HFFc6 (cell line): ENCODE data around the gene ATP11A. TPM values are rescaled to one million over a fixed set of nuclear protein-coding genes. Genes with fewer than 3 reads are reported as not detected.

Experiments used
- DNase-seq: peaks from one replicate; pipeline ENCODE4 v3.0.0-alpha.2; 2018
- H3K27ac Mint-ChIP-seq: 2 replicates; pipeline ENCODE4 v1.8.0; 2020; ENCODE audit warnings: mild to moderate bottlenecking, mixed read lengths
- H3K27me3 Mint-ChIP-seq: 2 replicates; pipeline ENCODE4 v1.8.0; 2021; ENCODE audit warnings: mild to moderate bottlenecking, moderate library complexity, mixed read lengths; ENCODE audit not compliant: insufficient read depth
- H3K36me3 Mint-ChIP-seq: 2 replicates; pipeline ENCODE4 v1.8.0; 2021; ENCODE audit warnings: low read depth, mixed read lengths
- H3K4me1 Mint-ChIP-seq: 2 replicates; pipeline ENCODE4 v1.8.0; 2020; ENCODE audit warnings: low read depth, mixed read lengths
- H3K4me3 Mint-ChIP-seq: 2 replicates; pipeline ENCODE4 v1.8.0; 2020; ENCODE audit warnings: mild to moderate bottlenecking, moderate library complexity, mixed read lengths
- H3K9me3 Mint-ChIP-seq: 2 replicates; pipeline ENCODE4 v1.8.0; 2020; ENCODE audit warnings: mild to moderate bottlenecking, mixed read lengths
- total RNA-seq, 6 experiments: library from RNA; stranded (reverse); fragmentation: NEBNext Ultra II Directional; extraction: Animal tissue kit (Norgen Biotek cat#: 25700); gene quantifications; 2 replicates in 1 of 6; 3 replicates in 5 of 6; pipeline ENCODE4 v1.2.3, GENCODE V29; 2021
- TF ChIP-seq, protein P1 (sequence below): fragments of 200-600 bp; sonication (generic); IDR thresholded peaks from 2 replicates; pipeline ENCODE4 v1.5.0; 2021; ENCODE audit warnings: antibody characterized with exemption, mild to moderate bottlenecking

The ATP11A gene
- total RNA-seq, 6 experiments from 2014 or later, result 4.3 to 29.9 (median 6.5) TPM

DNA sequence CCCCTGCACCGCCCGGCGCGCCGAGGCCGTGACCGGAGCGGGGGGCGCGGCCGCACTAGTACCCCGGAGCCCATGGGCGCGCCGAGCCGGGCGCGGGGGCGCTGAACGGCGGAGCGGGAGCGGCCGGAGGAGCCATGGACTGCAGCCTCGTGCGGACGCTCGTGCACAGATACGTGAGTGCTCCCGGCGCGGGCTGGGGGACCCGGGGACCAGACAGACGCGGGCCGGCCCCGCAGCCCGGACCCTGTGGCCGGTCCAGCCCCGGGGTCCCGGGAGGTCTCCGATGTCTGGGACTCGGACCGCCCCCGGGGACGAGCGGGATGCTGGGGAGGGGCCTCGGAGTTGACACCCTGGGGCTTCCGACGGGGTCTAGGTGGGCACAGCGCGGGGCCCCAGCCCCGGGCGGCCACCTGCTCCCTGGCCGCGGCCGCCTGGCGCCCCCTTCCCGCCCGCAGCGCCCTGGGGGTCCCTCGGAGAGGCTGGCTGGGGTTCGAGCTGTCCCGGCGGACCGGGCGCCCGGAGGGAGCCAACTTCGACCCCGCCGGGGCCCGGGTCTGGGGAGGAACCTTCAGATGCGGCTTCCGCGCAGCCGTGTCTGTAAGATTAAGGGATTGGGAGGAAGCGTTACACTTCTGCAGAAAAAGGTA is 568 bp downstream of the ATP11A start:
- peaks cover 19% of the 10 kb centered on the region; the same call in 1 of the 2 replicates for H3K4me1 Mint-ChIP-seq
- no peaks in the 10 kb centered on the region for H3K36me3 Mint-ChIP-seq
- DNase-seq, result no peak
- TF ChIP-seq, protein P1, sequence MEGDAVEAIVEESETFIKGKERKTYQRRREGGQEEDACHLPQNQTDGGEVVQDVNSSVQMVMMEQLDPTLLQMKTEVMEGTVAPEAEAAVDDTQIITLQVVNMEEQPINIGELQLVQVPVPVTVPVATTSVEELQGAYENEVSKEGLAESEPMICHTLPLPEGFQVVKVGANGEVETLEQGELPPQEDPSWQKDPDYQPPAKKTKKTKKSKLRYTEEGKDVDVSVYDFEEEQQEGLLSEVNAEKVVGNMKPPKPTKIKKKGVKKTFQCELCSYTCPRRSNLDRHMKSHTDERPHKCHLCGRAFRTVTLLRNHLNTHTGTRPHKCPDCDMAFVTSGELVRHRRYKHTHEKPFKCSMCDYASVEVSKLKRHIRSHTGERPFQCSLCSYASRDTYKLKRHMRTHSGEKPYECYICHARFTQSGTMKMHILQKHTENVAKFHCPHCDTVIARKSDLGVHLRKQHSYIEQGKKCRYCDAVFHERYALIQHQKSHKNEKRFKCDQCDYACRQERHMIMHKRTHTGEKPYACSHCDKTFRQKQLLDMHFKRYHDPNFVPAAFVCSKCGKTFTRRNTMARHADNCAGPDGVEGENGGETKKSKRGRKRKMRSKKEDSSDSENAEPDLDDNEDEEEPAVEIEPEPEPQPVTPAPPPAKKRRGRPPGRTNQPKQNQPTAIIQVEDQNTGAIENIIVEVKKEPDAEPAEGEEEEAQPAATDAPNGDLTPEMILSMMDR, result no peak
- H3K27me3 Mint-ChIP-seq, result no peaks in the 10 kb centered on the region; the same call in 1 of the 2 replicates
- H3K27ac Mint-ChIP-seq, result no peak overlapping the region
- H3K9me3 Mint-ChIP-seq, result no peaks in the 10 kb centered on the region
- H3K4me3 Mint-ChIP-seq, result peak overlapping the region; percentile 86

- Mint-ChIP-seq H3K4me1 (peaks cover 19% of the 10 kb centered on the region; the same call in 1 of the 2 replicates), H3K27me3 (no peaks in the 10 kb centered on the region; the same call in 1 of the 2 replicates), H3K27ac (no peak overlapping the region), H3K36me3 (no peaks in the 10 kb centered on the region), H3K9me3 (no peaks in the 10 kb centered on the region), H3K4me3 (no peak overlapping the region; the same call in 1 of the 2 replicates)
- no peak for DNase-seq
- TF ChIP-seq, protein P1, result no peak
These were observed 2.3 kb downstream of the ATP11A start for GRCh38 chr13:112692104-112692503.

DNA sequence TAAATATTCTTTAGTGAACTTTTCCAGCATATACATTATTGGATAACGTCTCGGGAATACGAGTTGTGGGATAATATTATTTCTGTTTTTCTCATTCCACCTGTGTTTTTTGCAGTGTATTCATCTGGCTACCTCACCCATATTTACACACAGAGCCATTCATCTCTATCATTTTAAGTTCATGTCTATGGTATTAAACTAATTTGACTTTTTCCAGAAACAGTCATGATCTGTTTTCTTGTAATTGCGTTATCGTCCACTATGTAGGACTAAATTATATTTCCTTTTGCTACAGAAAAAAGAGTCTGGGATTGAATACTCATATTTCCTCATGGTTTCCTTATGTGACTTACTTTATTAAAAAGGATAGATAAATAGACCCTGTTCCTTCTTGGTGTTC is 2.7 kb downstream of the ATP11A start:
- Mint-ChIP-seq H3K4me3 (no peak overlapping the region), H3K9me3 (no peaks in the 10 kb centered on the region), H3K27me3 (no peaks in the 10 kb centered on the region; the same call in 1 of the 2 replicates), H3K4me1 (peaks cover 19% of the 10 kb centered on the region; the same call in 1 of the 2 replicates), H3K27ac (no peak overlapping the region), H3K36me3 (no peaks in the 10 kb centered on the region)
- DNase-seq, result no peak
- TF ChIP-seq, protein P1, result no peak

DNA sequence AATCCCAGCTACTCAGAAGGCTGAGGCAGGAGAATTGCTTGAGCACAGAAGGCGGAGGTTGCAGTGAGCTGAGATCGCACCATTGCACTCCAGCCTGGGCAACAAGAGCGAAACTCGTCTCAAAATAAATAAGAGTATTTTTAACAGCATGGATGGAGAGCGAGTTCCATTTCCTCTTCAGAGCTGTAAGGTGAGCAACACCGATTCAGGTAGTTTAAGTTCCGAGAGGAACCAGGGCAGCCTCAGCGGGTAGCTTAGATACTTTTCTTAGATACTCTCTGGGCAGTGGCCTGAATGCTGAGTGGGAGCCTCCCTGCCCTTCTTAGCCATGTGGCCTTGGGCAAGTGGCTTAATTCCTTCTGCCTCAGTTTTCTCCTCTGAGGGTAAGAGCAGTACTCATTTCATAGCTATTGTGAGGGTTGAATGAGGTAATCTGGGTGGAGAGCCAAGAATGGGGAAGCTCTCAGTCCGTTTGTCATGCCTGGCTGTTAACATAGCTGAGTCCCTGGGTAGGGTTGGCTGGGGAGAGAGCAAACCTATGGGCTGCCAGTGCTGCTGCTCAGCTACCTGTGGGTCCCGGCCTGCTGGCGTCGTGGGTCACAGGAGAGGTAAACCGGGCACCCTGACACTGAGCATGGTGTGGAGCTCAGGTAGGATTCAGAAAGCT is 4.1 kb downstream of the ATP11A start:
- Mint-ChIP-seq H3K4me1 (peaks cover 19% of the 10 kb centered on the region; the same call in 1 of the 2 replicates), H3K27me3 (no peaks in the 10 kb centered on the region), H3K9me3 (no peaks in the 10 kb centered on the region), H3K36me3 (no peaks in the 10 kb centered on the region), H3K4me3 (no peak overlapping the region), H3K27ac (peak overlapping the region; percentile 31; the same call in 1 of the 2 replicates)
- peak; percentile 67 for DNase-seq
- TF ChIP-seq, protein P1, result no peak

GRCh38 chr13:112695121-112695520 is 5.3 kb downstream of the ATP11A start:
- no peaks in the 10 kb centered on the region for H3K27me3 Mint-ChIP-seq
- TF ChIP-seq, protein P1, result no peak
- no peak for DNase-seq
- H3K4me1 Mint-ChIP-seq, result peaks cover 19% of the 10 kb centered on the region; the same call in 1 of the 2 replicates
- no peaks in the 10 kb centered on the region for H3K36me3 Mint-ChIP-seq
- no peak overlapping the region for H3K27ac Mint-ChIP-seq
- H3K4me3 Mint-ChIP-seq, result no peak overlapping the region
- H3K9me3 Mint-ChIP-seq, result no peaks in the 10 kb centered on the region
